GM23338 (cell line): ENCODE results near the gene GADL1. TPM values are rescaled to one million over a fixed set of nuclear protein-coding genes. Genes with fewer than 3 reads are reported as not detected.

Source experiments
- ATAC-seq: fragments of 200-7000 bp; cut with Tn5 transposase; 3 replicates; pipeline ENCODE4 v1.9.1; 2020
- DNase-seq: peaks from one replicate; pipeline ENCODE4 v3.0.0-alpha.2; 2015; ENCODE audit warnings: low spot score
- H2AFZ ChIP-seq: fragments of 200-600 bp; sonication (generic); 2 replicates; pipeline ENCODE4 v1.8.0; 2016; ENCODE audit warnings: antibody characterized with exemption, mild to moderate bottlenecking, moderate library complexity
- H3F3A ChIP-seq: fragments of 200-600 bp; sonication (generic); replicated peaks from 2 replicates; pipeline ENCODE4 v1.8.0; 2017; ENCODE audit warnings: antibody characterized with exemption, mixed run types, low read depth
- H3K27ac ChIP-seq: fragments of 200-600 bp; sonication (generic); 2 replicates; pipeline ENCODE4 v1.6.1; 2016; ENCODE audit warnings: low read depth
- H3K27me3 ChIP-seq: fragments of 200-600 bp; sonication (generic); 2 replicates; pipeline ENCODE4 v1.8.0; 2016; ENCODE audit warnings: mild to moderate bottlenecking, mixed run types, moderate library complexity; ENCODE audit not compliant: insufficient read depth
- H3K36me3 ChIP-seq: fragments of 200-600 bp; sonication (generic); 2 replicates; pipeline ENCODE4 v1.8.0; 2016; ENCODE audit warnings: mild to moderate bottlenecking; ENCODE audit not compliant: insufficient read depth
- H3K4me1 ChIP-seq: fragments of 200-600 bp; sonication (generic); 2 replicates; pipeline ENCODE4 v1.8.0; 2016; ENCODE audit warnings: mild to moderate bottlenecking, moderate library complexity; ENCODE audit not compliant: insufficient read depth
- H3K4me2 ChIP-seq: fragments of 200-600 bp; sonication (generic); 2 replicates; pipeline ENCODE4 v1.7.1; 2017; ENCODE audit warnings: mixed run types
- H3K4me3 ChIP-seq: fragments of 200-600 bp; sonication (generic); 2 replicates; pipeline ENCODE4 v1.6.1; 2016; ENCODE audit warnings: mixed run types
- H3K79me2 ChIP-seq: fragments of 200-600 bp; sonication (generic); replicated peaks from 2 replicates; pipeline ENCODE4 v1.8.0; 2017; ENCODE audit warnings: mild to moderate bottlenecking; ENCODE audit not compliant: insufficient read depth
- H3K9me2 ChIP-seq: fragments of 200-600 bp; sonication (generic); 2 replicates; pipeline ENCODE4 v1.8.0; 2017; ENCODE audit not compliant: insufficient read depth
- H4K20me1 ChIP-seq: fragments of 200-600 bp; sonication (generic); replicated peaks from 2 replicates; pipeline ENCODE4 v1.8.0; 2017; ENCODE audit warnings: mild to moderate bottlenecking; ENCODE audit not compliant: insufficient read depth
- H3K27ac Mint-ChIP-seq: 2 replicates; pipeline ENCODE4 v1.8.0; 2020; ENCODE audit warnings: inconsistent platforms, mild to moderate bottlenecking, moderate library complexity, mixed read lengths
- H3K27me3 Mint-ChIP-seq: 3 replicates; pipeline ENCODE4 v1.8.0; 2022; ENCODE audit warnings: low read depth, mild to moderate bottlenecking, moderate library complexity, mixed read lengths, inconsistent platforms; ENCODE audit not compliant: insufficient read depth, poor library complexity
- H3K36me3 Mint-ChIP-seq: 3 replicates; pipeline ENCODE4 v1.8.0; 2021; ENCODE audit warnings: low read depth, mild to moderate bottlenecking, inconsistent platforms, moderate library complexity, mixed read lengths
- H3K4me1 Mint-ChIP-seq: 3 replicates; pipeline ENCODE4 v1.8.0; 2020; ENCODE audit warnings: mild to moderate bottlenecking, inconsistent platforms, mixed read lengths
- H3K4me3 Mint-ChIP-seq: 3 replicates; pipeline ENCODE4 v1.8.0; 2021; ENCODE audit warnings: moderate library complexity, mild to moderate bottlenecking, inconsistent platforms, mixed read lengths
- H3K9me3 Mint-ChIP-seq: 3 replicates; pipeline ENCODE4 v1.8.0; 2020; ENCODE audit warnings: moderate library complexity, mild to moderate bottlenecking, inconsistent platforms, mixed read lengths
- CREB1 ChIP-seq: fragments of 250-450 bp; sonication (Bioruptor Pico); IDR thresholded peaks from 2 replicates; pipeline ENCODE4 v1.5.0; 2020; ENCODE audit warnings: low read depth, mild to moderate bottlenecking, moderate library complexity
- CTCF ChIP-seq, 2 experiments: fragments of 200-600 bp in 1 of 2; sonication (generic) in 1 of 2; conservative IDR thresholded peaks; 2 replicates each; pipeline versions ENCODE4 v1.5.1 to v1.6.1; 2016 to 2017; ENCODE audit warnings: antibody characterized with exemption in 2 of 2, low read depth in 2 of 2, mild to moderate bottlenecking in 2 of 2, moderate library complexity in 1 of 2
- ETS1 ChIP-seq: IDR thresholded peaks from 2 replicates; pipeline ENCODE4 v1.6.1; 2016; ENCODE audit warnings: antibody characterized with exemption
- EZH2 ChIP-seq: fragments of 200-600 bp; sonication (generic); IDR thresholded peaks from one replicate; pipeline ENCODE4 v1.8.0; 2017; ENCODE audit warnings: antibody characterized with exemption, mild to moderate bottlenecking, low read depth; ENCODE audit not compliant: unreplicated experiment
- JUNB ChIP-seq: IDR thresholded peaks from one replicate; pipeline ENCODE4 v1.6.1; 2016; ENCODE audit warnings: antibody characterized with exemption; ENCODE audit not compliant: unreplicated experiment
- NANOG ChIP-seq: IDR thresholded peaks from 2 replicates; pipeline ENCODE4 v1.6.1; 2016; ENCODE audit warnings: antibody characterized with exemption, borderline replicate concordance
- POLR2AphosphoS5 ChIP-seq: IDR thresholded peaks from 2 replicates; pipeline ENCODE4 v1.6.1; 2016; ENCODE audit warnings: antibody characterized with exemption, low read depth
- REST ChIP-seq: IDR thresholded peaks from one replicate; pipeline ENCODE4 v1.6.1; 2018; ENCODE audit warnings: antibody characterized with exemption; ENCODE audit not compliant: unreplicated experiment
- STAT1 ChIP-seq: IDR thresholded peaks from one replicate; pipeline ENCODE4 v1.6.1; 2016; ENCODE audit warnings: antibody characterized with exemption; ENCODE audit not compliant: unreplicated experiment
- ZNF114 ChIP-seq: fragments of 250-450 bp; sonication (Bioruptor Pico); IDR thresholded peaks from 2 replicates; pipeline ENCODE4 v1.5.0; 2020; ENCODE audit warnings: mild to moderate bottlenecking, moderate library complexity
- ZNF331 ChIP-seq: fragments of 250-450 bp; sonication (Bioruptor Pico); IDR thresholded peaks from 2 replicates; pipeline ENCODE4 v1.5.0; 2020; ENCODE audit warnings: low read depth, mild to moderate bottlenecking, moderate library complexity
- ZNF462 ChIP-seq: fragments of 250-450 bp; sonication (Bioruptor Pico); IDR thresholded peaks from 2 replicates; pipeline ENCODE4 v1.5.0; 2020; ENCODE audit warnings: mild to moderate bottlenecking, moderate library complexity
- polyA plus RNA-seq: library from polyadenylated mRNA; unstranded; fragments of >200 nt; fragmentation: Nextera tagmentation; extraction: Ambion mirVana; gene quantifications from 2 replicates; pipeline ENCODE4 v1.2.1, GENCODE V29; 2016
- total RNA-seq: library from RNA; depleted of rRNA; stranded (reverse); fragments of >200 nt; shearing (Covaris generic); gene quantifications from 2 replicates; pipeline ENCODE4 v1.2.3, GENCODE V29; 2014

Gene GADL1
- total and polyA plus RNA-seq, 2 experiments from 2014 or later: 0.35 to 0.50 TPM

- no peak for TF ChIP-seq ETS1
- TF ChIP-seq ZNF462 (CRISPR knock-in tag): no peak
Measured at GRCh38 chr3:30761374-30761773, 133.1 kb downstream of the GADL1 start (continued).

- H3K4me1 Mint-ChIP-seq: no peaks in the 10 kb centered on the region
- no peak for ATAC-seq
- no peak overlapping the region for H3K4me3 ChIP-seq
- no peaks in the 10 kb centered on the region for H3K36me3 Mint-ChIP-seq
- no peak for DNase-seq
- H3K4me2 ChIP-seq: no peak overlapping the region
- no peak overlapping the region for H3K27ac Mint-ChIP-seq
- no peaks in the 10 kb centered on the region for H3K9me3 Mint-ChIP-seq
- H3F3A ChIP-seq: no peaks in the 10 kb centered on the region
- no peak overlapping the region for H3K27ac ChIP-seq
- no peaks in the 10 kb centered on the region for H3K4me1 ChIP-seq
- no peaks in the 10 kb centered on the region for H4K20me1 ChIP-seq
- H3K27me3 Mint-ChIP-seq: peaks cover 5% of the 10 kb centered on the region
- H2AFZ ChIP-seq: no peak overlapping the region
- H3K27me3 ChIP-seq: no peaks in the 10 kb centered on the region
- H3K4me3 Mint-ChIP-seq: no peak overlapping the region
- H3K36me3 ChIP-seq: no peaks in the 10 kb centered on the region
- H3K9me2 ChIP-seq: no peaks in the 10 kb centered on the region
- no peaks in the 10 kb centered on the region for H3K79me2 ChIP-seq
- TF ChIP-seq JUNB (no peak), ETS1 (no peak), ZNF331 (CRISPR knock-in tag) (no peak), CTCF (conservative IDR thresholded peaks at IDR 0.05; ENCODE audit: low read depth in 2 of 2) (no peak), CREB1 (CRISPR knock-in tag) (no peak), REST (no peak), STAT1 (no peak), EZH2 (no peak), ZNF114 (CRISPR knock-in tag) (no peak), NANOG (no peak), POLR2AphosphoS5 (no peak)
Measured at GRCh38 chr3:30760737-30761136, 133.7 kb downstream of the GADL1 start.
